NCI-H774 (cell line): ENCODE measurements around the gene DCLK1.
A peak's percentile ranks its signal among the peaks of the same experiment; 100 is the strongest.

ENCODE experiments used
- DNase-seq: peaks from one replicate; lab custom pipeline; 2025; lab: John Stamatoyannopoulos, UW

Gene DCLK1

DNA sequence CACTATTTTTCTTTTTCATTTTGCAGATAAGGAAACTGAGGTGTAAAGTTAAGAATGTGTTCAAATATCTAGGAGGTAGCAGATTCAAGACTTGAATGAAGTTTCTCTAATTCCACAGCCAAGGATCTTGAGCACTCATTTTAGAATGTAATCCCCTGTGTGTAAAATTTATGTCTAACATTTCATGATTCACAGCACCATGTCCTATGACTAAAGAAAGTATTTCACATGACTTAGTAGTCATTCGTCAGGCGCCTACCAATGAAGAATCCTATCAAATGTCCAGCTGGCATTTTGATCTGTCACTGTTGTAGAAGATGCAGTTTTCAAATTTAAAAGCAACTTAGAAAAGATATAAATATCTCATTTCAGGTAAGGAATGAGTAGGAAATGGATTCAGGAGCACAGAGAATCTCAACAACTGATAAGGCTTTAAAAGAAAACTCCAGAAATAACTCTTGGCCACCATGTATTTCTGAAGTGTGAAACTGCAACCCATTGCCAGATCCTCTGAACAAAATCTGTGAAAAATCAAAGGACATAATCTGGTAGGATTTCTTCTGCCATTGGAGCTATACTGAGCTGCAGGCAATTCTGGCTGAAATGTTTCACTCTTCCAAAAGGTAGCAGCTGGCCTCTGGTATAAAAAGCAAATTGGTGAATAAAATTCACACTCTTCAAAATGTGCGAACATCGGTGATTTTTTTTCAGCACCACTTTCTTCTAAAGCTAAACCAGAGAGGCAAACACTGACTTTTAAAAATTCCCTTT is 92.2 kb downstream of the DCLK1 start:
- DNase-seq, result no peak

DNA sequence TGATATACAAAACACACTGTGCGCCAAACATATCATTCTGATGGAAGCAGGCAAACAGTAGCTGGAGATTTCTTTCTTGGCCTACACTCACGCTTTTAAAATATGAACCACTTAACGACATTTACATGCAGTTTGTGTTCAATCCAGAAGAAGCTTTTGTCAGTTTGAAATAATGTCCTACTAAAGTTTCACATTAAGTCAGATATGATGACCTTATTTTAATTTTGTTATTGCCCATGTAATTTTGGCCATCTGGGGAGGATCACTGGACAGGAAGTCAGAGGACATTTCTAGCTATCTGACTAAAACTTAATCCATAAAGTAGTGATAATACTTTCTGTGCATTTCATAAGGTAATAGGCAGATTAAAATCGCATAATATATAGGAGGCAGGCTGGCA is 98.1 kb downstream of the DCLK1 start:
- no peak for DNase-seq

DNA sequence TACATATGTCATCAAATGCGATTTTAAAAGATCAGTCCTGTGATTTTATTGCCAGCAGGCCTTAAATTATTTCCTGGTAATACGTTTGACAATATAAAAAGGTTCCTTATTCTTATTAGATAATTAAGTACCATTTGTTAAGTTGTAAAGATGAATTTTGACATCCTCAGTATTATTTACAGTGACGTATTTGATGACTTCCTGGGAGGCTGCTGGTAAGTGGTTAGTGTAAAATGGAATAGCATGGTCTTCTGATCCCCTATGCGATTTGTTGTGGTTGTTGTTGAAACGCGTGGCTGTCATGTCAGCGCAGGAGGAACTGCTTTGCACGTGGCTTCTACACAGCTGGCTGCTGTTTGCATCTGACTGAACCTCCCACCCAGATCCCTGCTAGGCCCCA is 99.7 kb downstream of the DCLK1 start:
- no peak for DNase-seq

DNA sequence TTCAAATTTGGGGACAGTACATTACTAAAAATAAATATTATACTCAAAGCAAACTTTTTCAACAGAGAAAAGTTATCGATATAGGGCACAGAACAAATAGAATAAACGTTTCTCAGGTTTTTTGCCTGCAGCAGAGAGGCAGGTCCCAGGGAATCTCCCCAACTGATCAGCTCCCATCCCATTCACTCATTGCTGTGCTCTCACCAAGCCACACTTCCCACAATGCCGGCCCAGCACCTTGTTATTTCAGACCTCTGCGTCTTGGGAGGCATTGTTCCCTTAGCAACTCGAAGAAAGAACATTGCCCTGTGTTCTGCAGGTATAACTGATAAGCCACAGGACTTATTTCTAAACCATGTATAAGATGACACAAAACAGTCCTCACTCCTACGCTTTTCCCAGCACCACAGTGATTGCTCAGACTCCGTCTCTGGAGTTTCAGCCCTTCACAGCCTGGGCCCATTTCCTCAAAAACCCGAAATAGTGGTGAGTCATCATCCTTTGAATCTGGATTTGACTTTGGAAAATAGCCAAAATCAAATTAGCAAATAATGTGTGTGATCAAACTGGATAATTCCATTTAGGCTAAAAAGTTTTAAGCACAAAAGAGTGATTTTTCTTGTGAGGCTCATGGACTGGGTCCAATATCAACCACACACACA is 100.4 kb downstream of the DCLK1 start:
- DNase-seq, result no peak

DNA sequence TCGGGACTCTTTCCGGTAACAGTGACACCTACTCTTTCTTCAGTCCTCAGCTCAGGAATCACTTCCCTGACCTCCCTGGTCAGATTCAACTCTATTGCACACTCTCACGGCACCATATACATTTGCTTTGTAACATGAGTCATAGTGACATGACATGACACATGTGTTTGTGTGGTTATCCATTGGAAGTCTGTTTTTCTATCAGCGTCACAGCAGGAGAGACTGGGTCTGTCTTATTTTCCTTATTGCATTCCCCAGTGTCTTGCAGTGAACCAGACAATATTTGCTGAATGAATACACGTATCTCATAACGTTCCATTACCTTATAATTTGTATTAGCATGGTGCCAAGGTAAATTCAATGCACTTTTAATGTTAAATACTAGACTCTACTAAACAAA is 102.0 kb downstream of the DCLK1 start:
- DNase-seq, result no peak

DNA sequence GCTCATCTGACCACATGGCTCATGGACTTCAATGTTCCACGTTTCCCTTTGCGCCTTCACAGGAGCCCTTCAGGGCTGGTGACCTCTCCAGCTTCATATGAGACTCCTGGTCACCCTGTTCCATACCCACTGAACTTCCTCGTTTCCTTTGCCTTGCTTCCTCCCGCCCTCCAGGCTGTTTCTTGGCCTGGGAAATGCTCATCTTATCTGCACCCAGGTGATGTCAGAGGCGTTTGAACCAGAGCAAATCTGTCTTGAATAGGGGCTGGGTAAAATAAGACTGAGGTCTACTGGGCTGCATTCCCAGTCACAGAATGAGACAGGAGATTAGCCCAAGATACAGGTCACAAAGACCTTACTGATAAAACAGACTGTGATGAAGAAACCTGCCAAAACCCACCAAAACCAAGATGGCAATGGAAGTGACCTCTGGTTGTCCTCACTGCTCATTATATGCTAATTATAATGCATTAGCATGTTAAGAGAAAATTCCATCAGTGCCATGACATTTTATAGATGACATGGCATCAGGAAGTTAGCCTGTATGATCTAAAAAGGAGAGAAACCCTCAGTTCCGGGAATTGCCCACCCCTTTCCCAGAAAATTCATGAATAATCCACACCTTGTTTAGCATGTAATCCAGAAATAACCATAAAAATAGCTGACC is 102.7 kb downstream of the DCLK1 start:
- DNase-seq, result no peak

DNA sequence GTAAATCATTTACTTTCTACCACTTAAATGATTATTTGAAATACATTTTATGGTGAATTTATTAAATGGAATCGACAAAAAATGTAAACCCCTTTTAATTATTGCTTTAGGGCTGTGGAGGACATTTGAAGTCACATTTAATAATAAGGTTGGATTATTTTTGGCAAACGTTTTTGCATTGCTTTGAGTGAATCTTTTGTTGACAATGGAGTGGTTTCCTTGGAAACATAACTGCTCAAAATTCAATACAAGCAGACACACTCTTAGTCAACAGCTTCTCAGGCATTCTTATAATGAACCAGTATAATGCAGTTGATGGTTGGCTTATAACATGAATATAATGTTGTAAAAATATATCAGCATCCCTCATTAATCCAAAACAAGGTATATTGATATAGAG is 104.7 kb downstream of the DCLK1 start:
- peak; percentile 45 for DNase-seq

DNA sequence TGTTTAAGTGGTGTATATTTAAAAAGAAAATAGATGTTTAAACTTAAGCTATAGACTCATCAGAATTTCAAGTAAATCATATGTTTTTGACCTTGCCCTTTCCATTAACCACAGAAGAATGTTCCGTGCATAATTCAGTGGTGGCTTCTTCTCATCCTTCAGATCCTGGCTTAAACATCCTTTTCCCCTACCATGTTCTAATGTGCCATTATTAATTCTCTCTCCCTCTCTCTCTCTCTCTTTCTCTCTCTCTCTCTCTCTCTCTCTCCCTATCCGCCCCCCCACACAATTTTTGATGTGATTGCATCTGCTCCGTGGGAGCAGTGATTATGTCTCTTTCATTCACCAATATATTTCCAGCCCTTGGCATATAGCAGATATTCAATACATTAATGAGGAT is 116.4 kb downstream of the DCLK1 start:
- DNase-seq, result no peak

DNA sequence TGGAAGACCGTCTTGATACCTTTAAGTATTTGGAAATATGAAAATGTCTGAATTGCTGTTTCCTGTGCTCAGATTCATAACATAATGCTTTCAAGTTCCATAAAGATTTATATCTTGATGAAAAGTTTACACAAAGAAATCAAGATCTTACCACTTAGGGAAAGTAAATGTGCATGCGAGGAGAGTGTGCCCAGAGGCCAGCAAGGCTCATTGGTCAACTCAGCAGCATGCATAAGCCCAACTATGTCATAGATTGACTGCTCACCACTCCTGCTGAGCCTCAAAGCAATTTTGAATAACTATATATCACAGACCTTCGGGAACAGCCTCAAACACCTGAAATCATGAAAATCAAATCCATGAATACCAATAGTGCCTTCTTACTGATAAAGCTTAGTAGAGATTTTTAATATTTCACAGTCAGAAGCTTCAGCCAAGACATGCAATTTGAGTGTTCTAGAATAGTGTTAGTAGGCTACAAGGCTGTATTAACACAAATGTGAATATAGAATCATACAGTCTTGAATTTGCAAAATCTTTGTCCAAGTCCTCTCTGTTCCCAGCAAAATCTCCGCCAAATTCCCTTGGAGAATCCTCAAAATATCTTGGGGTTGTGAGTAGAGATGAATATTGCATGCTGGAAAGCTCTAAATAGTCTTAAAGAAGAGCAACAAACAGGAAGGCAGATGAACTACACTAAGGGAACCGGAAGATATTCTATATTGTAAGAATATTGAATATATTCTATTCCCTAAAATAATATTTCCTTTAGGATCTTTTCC is 124.1 kb downstream of the DCLK1 start:
- no peak for DNase-seq

DNA sequence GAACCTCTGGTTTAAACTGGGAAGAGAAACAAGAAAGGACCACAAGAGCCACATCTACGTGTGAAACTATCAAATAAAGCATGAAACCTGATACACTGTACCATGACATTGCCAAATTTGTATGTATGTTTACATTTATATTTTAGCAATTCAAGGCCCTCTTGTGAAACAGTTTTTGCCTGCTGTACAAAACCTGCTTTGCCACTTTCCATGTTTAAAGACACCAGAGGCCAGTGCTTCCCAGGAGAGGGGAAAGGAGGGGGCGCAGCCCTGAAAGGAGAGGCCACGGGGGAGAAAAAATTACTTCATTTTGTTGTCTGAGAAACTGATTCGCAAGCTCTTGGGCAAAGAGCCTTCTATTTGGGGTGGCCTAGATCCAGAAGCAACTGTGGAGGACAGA is 124.8 kb downstream of the DCLK1 start:
- no peak for DNase-seq

DNA sequence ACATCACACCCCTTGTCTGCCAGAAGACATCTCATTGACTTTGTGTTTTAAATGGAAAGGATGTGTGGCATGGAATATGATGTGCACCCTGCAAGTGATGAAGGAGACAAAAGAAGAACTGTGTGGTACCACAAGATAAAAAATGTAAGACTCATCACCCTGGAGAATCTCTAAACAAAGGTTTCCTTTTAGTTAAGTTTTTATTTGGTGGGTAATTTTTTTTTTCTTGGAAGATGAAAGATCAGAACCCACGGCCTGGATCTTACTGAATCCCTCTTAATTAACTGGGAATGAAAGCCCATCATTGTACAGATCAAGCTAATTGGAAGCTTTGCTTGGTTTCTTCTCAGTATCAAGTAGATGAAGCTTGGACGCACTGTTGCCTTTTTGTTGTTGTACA is 129.6 kb downstream of the DCLK1 start:
- no peak for DNase-seq

DNA sequence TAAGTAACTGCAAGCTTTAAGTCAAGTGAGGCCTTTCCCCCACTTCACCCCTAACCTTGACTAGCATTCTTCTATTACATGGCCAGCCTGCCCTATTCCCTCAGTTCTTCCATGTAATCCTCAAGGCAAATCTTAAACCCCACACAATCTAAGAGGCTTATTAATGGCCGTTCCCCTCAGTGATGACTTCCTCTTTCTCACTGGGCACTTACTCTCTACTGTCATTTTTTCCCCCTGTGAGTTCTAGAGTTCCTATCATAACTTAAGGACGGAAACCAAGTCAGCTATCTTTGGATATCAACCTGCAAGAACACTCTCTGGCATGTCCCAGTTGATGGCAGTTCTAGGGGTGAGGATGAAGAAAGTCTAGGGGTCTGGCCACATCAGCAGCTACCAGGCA is 131.2 kb downstream of the DCLK1 start:
- no peak for DNase-seq

DNA sequence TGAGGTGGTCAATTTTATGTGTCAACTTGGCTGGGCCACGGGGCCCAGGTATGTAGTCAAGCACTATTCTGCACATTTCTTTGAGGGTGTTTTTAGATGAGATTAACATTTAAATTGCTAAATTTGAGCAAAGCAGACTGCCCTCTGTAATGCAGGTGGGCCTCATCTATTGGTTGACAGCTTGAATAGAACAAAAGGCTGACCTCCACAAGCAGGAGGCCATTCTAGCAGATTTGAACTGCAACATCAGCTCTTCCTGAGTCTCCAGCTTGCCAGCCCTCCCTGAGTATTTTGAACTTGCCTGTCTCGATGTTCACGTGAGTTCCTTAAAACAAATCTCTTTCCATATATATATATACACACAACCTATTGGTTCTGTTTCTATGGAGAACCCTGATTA is 134.8 kb downstream of the DCLK1 start:
- no peak for DNase-seq

DNA sequence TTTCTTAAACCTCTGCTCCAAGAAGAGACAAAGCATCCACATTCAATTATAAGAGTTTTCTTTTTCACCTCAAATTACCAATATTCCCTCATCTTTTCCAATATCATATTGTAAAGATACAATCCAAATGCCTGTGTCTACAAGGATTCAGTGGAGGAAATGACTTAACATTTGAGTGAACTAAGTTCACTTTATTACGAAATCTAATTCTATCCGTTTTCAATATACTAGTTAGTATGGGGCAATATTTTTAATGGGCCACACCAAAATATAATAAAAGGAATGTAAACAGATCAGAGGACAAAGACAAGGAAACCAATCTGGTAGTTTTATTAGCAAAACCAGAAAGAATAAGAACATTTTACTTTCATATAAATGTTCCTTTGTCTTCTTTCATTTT is 136.0 kb downstream of the DCLK1 start:
- DNase-seq, result no peak

DNA sequence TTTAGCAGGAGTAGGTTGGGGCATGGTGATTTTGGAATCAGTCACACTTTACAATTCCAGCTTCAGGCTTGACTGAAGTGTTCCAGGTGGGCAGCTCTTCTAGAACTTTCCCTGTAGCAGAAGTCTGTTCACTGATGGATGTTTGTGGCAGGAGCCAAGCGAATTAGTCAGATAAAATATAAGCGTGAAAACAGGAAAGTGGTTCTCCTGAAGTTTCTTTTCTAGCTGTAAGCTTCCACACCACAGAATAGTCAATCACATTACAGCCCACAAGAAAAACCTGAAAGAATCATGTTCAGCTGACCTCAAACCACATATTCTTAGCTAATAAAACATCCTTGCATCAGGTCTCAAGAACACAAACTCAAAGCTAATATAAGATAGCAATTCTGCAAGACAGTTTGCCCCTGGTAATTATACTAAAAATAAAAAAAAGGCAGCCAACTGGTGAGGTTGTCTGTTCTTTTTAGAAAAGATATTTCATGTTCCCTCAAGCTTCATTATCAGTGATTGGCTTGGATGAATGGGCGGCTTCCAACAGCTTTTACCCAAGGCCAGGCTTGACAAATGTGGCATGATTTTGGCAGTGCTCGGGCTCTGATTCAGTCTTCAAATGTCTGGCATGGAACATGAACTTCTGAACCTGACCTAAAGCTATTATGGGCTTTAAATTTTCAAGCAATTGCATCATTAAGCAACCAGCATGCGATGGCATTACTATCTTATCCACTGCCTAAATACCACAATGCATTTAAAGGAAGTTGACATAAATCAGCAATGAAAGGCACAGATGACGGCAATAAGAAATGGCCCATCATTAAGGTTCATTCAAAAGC is 136.8 kb downstream of the DCLK1 start:
- DNase-seq, result no peak

DNA sequence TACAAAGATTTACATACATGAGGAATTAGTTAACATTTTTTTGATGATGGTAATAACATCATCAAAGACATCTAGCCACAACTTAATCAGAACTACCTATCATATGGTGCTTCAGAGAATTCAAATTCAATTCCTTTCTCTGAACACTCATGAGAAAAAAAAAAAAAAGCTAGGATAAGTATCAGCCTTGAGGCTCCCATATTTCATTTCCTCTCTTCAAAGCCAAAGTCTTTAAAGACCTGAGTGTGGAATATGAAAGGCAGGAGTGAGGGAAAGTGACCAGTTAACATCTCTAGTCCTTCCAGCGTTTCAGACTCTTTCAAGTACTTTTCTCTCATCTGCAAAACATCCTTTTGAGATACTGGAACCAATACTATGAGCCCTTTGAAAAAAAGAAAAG is 137.5 kb downstream of the DCLK1 start:
- no peak for DNase-seq

DNA sequence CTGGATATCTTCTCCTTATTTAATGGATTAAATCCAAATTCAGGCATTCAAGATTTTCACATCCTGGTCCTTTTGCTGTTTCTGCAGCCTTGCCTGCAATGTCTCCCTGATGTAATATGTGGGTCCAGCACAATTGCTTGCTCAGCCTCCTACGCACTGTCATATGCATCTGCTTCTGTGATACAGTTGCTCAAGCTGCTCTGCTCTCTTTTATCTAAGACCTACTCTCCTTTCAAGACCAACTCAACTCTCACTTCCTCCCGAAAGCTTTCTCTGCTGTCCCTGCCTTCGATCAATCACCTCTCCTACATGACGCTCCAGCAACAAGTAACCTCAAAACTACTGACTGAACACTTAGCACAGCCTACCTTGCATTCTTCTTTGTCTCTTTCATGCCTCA is 138.2 kb downstream of the DCLK1 start:
- DNase-seq, result no peak

DNA sequence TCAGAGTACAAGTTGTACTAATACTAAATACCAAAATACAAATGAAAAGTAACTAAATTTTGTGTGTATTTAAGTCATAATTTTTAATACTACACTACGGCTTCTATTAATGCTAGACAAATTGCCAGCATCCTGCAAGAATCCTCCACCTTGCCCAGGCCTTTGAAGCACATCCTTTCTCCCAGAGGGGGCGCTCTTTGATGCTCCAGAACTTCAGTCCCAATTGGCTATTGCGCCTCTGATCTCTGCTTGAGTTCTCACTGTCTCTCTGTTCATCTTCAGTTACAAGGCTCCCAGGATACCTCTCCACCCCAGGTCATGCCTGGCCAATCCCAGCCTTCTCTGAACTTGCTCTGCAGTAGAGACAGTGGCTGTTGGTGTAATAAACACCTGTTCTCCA is 141.0 kb downstream of the DCLK1 start:
- no peak for DNase-seq

DNA sequence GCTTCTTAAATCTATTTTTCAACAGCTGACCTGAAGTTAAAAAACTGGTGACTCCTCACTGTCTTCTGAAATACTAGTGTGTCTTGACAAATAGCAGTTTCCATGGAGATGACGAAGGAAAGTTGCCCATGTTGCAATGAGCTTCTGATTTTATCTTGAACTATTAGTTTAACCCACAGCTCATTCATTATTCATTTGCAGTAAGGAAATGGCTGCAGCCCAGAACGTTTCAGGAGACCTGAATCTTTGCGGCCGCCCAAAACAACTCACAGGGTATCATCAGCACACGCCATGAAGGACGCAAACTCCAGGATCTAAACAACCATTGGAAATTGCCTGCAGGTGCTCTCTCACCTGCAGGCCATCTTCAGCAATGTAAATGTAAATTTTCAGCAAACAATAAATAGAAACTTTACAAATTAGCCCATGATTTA is 142.5 kb downstream of the DCLK1 start:
- no peak for DNase-seq

DNA sequence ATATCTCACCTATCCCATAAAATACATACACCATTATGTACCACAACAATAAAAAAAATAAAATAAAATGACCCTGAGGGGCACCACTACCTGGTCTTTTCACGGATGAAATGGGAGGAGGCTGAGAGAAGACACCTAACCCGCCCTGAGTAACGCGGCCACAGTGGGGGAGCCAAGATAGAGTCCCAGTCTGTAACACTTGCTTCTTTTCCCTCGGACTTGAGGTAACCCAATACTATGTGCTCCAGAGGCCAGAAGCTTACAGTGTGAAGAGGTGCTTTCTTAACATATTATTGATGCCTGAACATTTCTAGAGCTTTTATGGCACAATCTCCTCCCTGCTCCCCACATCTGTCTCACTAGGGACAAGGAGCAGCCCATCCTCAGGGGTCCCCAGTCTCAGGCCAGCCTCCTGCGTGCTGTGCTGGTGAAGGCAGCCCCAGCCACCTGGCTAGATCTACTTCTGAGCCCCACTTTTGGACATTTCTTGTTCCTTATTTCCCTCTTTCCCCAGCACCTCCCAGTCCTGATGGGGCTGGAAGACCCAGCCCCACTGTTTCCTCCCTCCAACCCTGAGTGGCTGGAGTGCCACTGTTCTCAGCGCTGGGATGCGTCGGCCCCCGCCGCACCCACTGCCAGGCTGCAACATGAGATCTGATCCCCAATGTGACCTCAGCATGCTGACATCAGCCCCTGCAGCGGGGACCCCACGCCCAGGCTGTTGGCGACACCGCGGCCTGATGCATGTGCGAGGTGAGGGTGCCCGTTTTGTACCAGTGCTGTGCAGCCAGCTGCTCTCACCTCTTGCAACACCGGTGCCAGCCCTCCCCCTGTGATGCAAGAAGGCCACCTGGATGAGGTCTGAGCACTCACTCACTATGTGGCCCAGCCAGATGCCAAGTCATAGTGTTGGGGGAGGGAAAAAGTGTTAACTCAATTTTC is 143.3 kb downstream of the DCLK1 start:
- no peak for DNase-seq
